Right cardiac atrium (tissue), 5 donors: ENCODE results near the gene JUND. TPM values are rescaled to one million over a fixed set of nuclear protein-coding genes. Genes with fewer than 3 reads are reported as not detected.

ENCODE experiments used
- ATAC-seq, 2 donors: fragments of 200-7000 bp; cut with Tn5 transposase; one replicate each; pipeline versions ENCODE4 v1.8.0 to v1.9.1; 2020; ENCODE audit warnings: moderate library complexity in 2 of 2, mild to moderate bottlenecking in 1 of 2
- DNase-seq, 3 donors: peaks; one replicate each; pipeline ENCODE4 v3.0.0-alpha.2; 2020
- H3K27ac ChIP-seq: one replicate; pipeline ENCODE4 v1.5.1; 2013; ENCODE audit warnings: mild to moderate bottlenecking, low read length, control low read depth, moderate library complexity
- H3K27me3 ChIP-seq: one replicate; pipeline ENCODE4 v1.6.1; 2013; ENCODE audit not compliant: control insufficient read depth, insufficient read depth
- H3K4me1 ChIP-seq: one replicate; pipeline ENCODE4 v1.6.1; 2013; ENCODE audit warnings: low read length; ENCODE audit not compliant: control insufficient read depth, insufficient read depth
- H3K4me3 ChIP-seq: one replicate; pipeline ENCODE4 v1.5.1; 2013; ENCODE audit warnings: low read length, control low read depth
- H3K9me3 ChIP-seq: one replicate; pipeline ENCODE4 v1.6.1; 2013; ENCODE audit warnings: low read length; ENCODE audit not compliant: control insufficient read depth
- WGBS: extraction: QIAGEN DNeasy Blood & Tissue Kit; methylation state at CpG from one replicate; pipeline ENCODE4 v1.1.7; 2013; 5-methylcytosine and 5-hydroxymethylcytosine counted together
- intact Hi-C, 4 donors: fragments of 100-400 bp; cut with DNase I; formaldehyde crosslinking; loops; one replicate each; pipeline versions ENCODE4 v1.11.0 to v1.14.0; 2022 to 2023
- polyA plus RNA-seq: library from polyadenylated mRNA; stranded (reverse); fragments of 200-250 nt; gene quantifications from one replicate; pipeline ENCODE4 v1.2.3, GENCODE V29; 2013
- total RNA-seq, 4 donors: library from RNA; stranded (reverse); fragmentation: NEBNext Ultra II Directional; extraction: Animal tissue kit (Norgen Biotek cat#: 25700); gene quantifications; one replicate each; pipeline ENCODE4 v1.2.1, GENCODE V29; 2021
- donor health status: healthy with polysubstance abuse.
- donor health status: DM: no; HTN: yes; CAD: no.
- donor health status: DM: no; HTN: no; CAD: no.
- donor health status: DM: no; HTN: yes; CAD: no; lungs with severe emphysema.
- donor health status: DM: yes; HTN: yes; CAD: no.

JUND gene
- total and polyA plus RNA-seq, 5 donors: 117 to 233 (median 124) TPM

GRCh38 chr19:18297308-18297707 is 15.9 kb upstream of the JUND start:
- Histone ChIP-seq H3K27ac (no peak overlapping the region), H3K4me3 (no peak overlapping the region), H3K27me3 (no peaks in the 10 kb centered on the region), H3K9me3 (no peaks in the 10 kb centered on the region), H3K4me1 (peaks cover 5% of the 10 kb centered on the region)
- ATAC-seq (no peak), DNase-seq (no peak)
- intact Hi-C loops: no loop called here
- WGBS: 37% methylated on average over 4 of the region's 4 CpGs

- no peak overlapping the region for H3K4me3 ChIP-seq
- 98% methylated on average over 4 of the region's 4 CpGs for WGBS
- peaks cover 2% of the 10 kb centered on the region for H3K4me1 ChIP-seq
- no peak overlapping the region for H3K27ac ChIP-seq
- peak in 1 of 3 donors; percentile 37 for DNase-seq
- no peak for ATAC-seq
- intact Hi-C loops: no loop called here
- no peaks in the 10 kb centered on the region for H3K9me3 ChIP-seq
- no peaks in the 10 kb centered on the region for H3K27me3 ChIP-seq
Measured at GRCh38 chr19:18295034-18295451, 13.6 kb upstream of the JUND start.

- no peaks in the 10 kb centered on the region for H3K27me3 ChIP-seq
- no peak overlapping the region for H3K4me3 ChIP-seq
- H3K9me3 ChIP-seq: no peaks in the 10 kb centered on the region
- whole genome bisulfite sequencing: 48% methylated on average over 9 of the region's 9 CpGs
- DNase-seq (peak in 2 of 3 donors; percentile 79), ATAC-seq (no peak)
- H3K27ac ChIP-seq: peak overlapping the region; percentile 96
- H3K4me1 ChIP-seq: peaks cover 2% of the 10 kb centered on the region
- intact Hi-C loops: no loop called here
Measured at GRCh38 chr19:18294467-18294864, 13.0 kb upstream of the JUND start.

- H3K27ac ChIP-seq: peak overlapping the region; percentile 96
- DNase-seq (peak in 1 of 3 donors; percentile 56), ATAC-seq (no peak)
- WGBS: 56% methylated on average over 18 of the region's 18 CpGs
- H3K4me3 ChIP-seq: no peak overlapping the region
- H3K4me1 ChIP-seq: peaks cover 2% of the 10 kb centered on the region
- H3K27me3 ChIP-seq: no peaks in the 10 kb centered on the region
- intact Hi-C loops: no loop called here
- no peaks in the 10 kb centered on the region for H3K9me3 ChIP-seq
Measured at GRCh38 chr19:18293642-18294466, 12.4 kb upstream of the JUND start.

GRCh38 chr19:18292810-18293641 is 11.6 kb upstream of the JUND start:
- H3K4me1 ChIP-seq: peaks cover 2% of the 10 kb centered on the region
- intact Hi-C loops: no loop called here
- WGBS: 8% methylated on average over 31 of the region's 31 CpGs
- no peaks in the 10 kb centered on the region for H3K27me3 ChIP-seq
- ATAC-seq: peak; percentile 68 to 73
- peak overlapping the region; percentile 96 for H3K27ac ChIP-seq
- no peaks in the 10 kb centered on the region for H3K9me3 ChIP-seq
- peak; percentile 89 to 96 (median 95) for DNase-seq
- peak overlapping the region; percentile 52 for H3K4me3 ChIP-seq

GRCh38 chr19:18292462-18292809 is 11.0 kb upstream of the JUND start:
- intact Hi-C loops: no loop called here
- no peak for ATAC-seq
- no peaks in the 10 kb centered on the region for H3K9me3 ChIP-seq
- peaks cover 2% of the 10 kb centered on the region for H3K4me1 ChIP-seq
- H3K27me3 ChIP-seq: no peaks in the 10 kb centered on the region
- peak in 1 of 3 donors; percentile 72 for DNase-seq
- H3K4me3 ChIP-seq: peak overlapping the region; percentile 52
- WGBS: under 1% methylated on average over 20 of the region's 20 CpGs
- peak overlapping the region; percentile 96 for H3K27ac ChIP-seq

- H3K27ac ChIP-seq: peak overlapping the region; percentile 96
- peaks cover 2% of the 10 kb centered on the region for H3K4me1 ChIP-seq
- H3K4me3 ChIP-seq: peak overlapping the region; percentile 52
- DNase-seq (peak; percentile 90 to 96 (median 96)), ATAC-seq (peak; percentile 86)
- whole genome bisulfite sequencing: under 1% methylated on average over 75 of the region's 75 CpGs
- H3K27me3 ChIP-seq: no peaks in the 10 kb centered on the region
- H3K9me3 ChIP-seq: no peaks in the 10 kb centered on the region
- intact Hi-C loops: no loop called here
Measured at GRCh38 chr19:18291590-18292461, 10.4 kb upstream of the JUND start.

- Histone ChIP-seq H3K4me3 (peak overlapping the region; percentile 52), H3K9me3 (no peaks in the 10 kb centered on the region), H3K4me1 (peaks cover 2% of the 10 kb centered on the region), H3K27ac (peak overlapping the region; percentile 96), H3K27me3 (no peaks in the 10 kb centered on the region)
- ATAC-seq (no peak), DNase-seq (peak in 2 of 3 donors; percentile 79 to 86)
- intact Hi-C loops: no loop called here
- WGBS: 31% methylated on average over 21 of the region's 21 CpGs
Measured at GRCh38 chr19:18291019-18291524, 9.7 kb upstream of the JUND start.

- peak; percentile 64 to 80 (median 76) for DNase-seq
Measured at GRCh38 chr19:18290302-18291018, 9.0 kb upstream of the JUND start.

More at GRCh38 chr19:18290302-18291018, 9.0 kb upstream of the JUND start:
- Histone ChIP-seq H3K27ac (peak overlapping the region; percentile 37), H3K27me3 (no peaks in the 10 kb centered on the region), H3K4me1 (peaks cover 2% of the 10 kb centered on the region), H3K9me3 (no peaks in the 10 kb centered on the region), H3K4me3 (no peak overlapping the region)
- intact Hi-C loops: no loop called here
- no peak for ATAC-seq
- WGBS: 37% methylated on average over 14 of the region's 14 CpGs
